NAMALWA (cell line): ENCODE measurements around the gene TMEM80.
"Not testable (repeated sequence)": the region's sequence is repeated elsewhere in the genome, so short reads cannot be mapped to it uniquely, and the experiment has no call there.

Source experiments
- DNase-seq: peaks from one replicate; pipeline ENCODE4 v3.0.0-alpha.2; 2015; ENCODE audit warnings: low spot score

Gene TMEM80

GRCh38 chr11:721247-721740 is 25.7 kb downstream of the TMEM80 start:
- peak; percentile 81 for DNase-seq

DNA sequence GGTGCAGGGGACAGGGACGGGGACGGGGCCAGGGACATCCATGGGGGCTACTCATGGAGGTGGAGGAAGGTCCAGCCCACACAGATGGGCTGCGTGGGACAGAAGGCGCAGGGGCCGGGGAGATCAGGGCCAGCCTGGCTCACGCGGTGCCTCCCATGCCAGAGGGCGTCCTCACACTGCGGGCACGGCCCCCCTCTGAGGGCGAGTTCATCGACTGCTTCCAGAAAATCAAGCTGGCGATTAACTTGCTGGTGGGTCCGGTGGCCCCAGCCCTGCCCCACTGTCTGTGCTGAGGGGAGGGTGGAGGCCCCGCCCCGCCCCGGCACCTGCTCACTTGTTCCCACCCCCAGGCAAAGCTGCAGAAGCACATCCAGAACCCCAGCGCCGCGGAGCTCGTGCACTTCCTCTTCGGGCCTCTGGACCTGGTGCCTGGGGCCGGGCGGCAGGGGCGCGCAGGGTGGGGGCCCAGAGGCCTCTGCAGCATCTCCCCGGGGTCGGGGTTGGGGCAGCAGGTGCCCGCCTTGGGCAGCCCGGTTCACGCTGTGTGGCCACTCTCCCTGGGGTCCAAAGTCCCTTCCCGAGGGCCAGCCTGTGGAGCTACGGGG is 26.2 kb downstream of the TMEM80 start:
- DNase-seq: peak; percentile 92

GRCh38 chr11:722346-722811 is 26.8 kb downstream of the TMEM80 start:
- DNase-seq: no peak

DNA sequence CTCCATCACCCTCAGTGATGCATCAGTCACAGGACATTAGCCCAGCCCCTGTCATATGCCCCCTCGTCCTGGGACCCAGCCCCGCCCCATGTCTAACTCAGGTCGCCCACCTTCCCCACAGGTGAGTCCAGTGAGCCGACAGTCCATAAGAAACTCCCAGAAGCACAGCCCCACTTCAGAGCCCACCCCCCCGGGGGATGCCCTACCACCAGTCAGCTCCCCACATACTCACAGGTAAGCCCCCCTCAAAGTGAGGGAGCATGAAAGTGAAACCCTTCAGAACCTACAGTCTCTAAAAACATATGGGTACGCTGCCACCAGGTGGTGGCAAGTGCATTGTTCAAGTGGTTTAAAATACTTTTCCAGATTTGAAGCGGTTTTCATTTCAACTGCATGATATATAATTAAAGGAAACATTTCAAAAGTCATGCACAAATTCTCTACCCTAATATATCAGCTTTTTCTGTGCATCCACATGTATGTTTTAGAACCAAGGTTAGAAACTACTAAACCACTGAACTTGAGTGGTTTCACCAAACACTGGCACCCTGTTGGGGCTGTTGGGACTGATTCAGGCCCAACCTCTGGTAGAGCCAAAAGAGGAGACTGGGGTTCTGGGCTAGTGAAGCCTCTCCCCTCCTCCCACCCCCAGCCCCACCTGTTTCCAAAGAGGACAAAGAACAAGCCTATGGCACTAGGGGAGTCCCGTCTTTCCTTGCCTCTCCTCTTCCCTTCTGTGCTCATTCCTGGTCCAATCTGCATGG is 27.7 kb downstream of the TMEM80 start:
- DNase-seq: peak; percentile 84

- no peak for DNase-seq
Measured at GRCh38 chr11:724049-724777, 28.6 kb downstream of the TMEM80 start.

GRCh38 chr11:724778-725386 is 29.3 kb downstream of the TMEM80 start:
- DNase-seq: no peak

DNA sequence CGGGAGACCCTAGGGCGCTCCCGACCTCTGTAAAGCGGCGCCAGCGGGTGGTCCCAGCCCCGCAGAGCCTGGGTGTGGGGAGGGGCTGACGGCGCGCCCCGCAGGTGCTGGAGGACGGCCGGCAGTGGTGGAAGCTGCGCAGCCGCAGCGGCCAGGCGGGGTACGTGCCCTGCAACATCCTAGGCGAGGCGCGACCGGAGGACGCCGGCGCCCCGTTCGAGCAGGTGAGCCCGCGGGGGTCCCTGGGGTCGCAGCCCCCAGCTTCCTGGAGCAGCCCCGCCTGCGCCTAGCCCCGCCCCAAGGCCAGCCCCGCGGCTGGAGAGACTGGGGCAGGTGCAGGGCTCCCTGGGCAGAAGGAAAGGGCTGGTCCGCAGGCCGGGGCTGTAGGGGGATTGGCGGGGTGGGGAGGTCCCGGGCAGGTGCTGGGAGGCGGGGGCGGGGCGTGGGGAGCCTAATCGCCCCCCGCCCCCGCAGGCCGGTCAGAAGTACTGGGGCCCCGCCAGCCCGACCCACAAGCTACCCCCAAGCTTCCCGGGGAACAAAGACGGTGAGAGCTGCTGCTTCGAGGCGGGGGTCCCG is 30.1 kb downstream of the TMEM80 start:
- DNase-seq: peak; percentile 34

DNA sequence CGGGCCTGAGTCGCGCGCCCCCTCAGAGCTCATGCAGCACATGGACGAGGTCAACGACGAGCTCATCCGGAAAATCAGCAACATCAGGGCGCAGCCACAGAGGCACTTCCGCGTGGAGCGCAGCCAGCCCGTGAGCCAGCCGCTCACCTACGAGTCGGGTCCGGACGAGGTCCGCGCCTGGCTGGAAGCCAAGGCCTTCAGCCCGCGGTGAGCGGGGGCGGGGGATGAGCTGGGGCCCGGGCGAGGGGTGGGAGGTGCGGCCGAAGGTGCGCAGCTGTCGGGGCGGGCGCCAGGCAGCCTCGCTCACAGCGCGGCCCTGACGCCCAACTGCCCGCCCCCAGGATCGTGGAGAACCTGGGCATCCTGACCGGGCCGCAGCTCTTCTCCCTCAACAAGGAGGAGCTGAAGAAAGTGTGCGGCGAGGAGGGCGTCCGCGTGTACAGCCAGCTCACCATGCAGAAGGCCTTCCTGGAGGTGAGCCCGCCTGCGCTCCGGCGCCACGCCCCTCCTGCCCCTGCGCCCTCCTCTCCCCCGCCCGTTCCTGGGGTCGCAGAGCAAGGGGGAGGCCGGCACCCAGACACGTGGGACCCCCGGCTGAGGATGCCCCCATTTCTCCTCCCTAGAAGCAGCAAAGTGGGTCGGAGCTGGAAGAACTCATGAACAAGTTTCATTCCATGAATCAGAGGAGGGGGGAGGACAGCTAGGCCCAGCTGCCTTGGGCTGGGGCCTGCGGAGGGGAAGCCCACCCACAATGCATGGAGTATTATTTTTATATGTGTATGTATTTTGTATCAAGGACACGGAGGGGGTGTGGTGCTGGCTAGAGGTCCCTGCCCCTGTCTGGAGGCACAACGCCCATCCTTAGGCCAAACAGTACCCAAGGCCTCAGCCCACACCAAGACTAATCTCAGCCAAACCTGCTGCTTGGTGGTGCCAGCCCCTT is 30.9 kb downstream of the TMEM80 start:
- peak; percentile 71 for DNase-seq

- no peak for DNase-seq
Measured at GRCh38 chr11:727281-727701, 31.7 kb downstream of the TMEM80 start.

GRCh38 chr11:727859-728748 is 32.5 kb downstream of the TMEM80 start:
- DNase-seq: peak; percentile 84

DNA sequence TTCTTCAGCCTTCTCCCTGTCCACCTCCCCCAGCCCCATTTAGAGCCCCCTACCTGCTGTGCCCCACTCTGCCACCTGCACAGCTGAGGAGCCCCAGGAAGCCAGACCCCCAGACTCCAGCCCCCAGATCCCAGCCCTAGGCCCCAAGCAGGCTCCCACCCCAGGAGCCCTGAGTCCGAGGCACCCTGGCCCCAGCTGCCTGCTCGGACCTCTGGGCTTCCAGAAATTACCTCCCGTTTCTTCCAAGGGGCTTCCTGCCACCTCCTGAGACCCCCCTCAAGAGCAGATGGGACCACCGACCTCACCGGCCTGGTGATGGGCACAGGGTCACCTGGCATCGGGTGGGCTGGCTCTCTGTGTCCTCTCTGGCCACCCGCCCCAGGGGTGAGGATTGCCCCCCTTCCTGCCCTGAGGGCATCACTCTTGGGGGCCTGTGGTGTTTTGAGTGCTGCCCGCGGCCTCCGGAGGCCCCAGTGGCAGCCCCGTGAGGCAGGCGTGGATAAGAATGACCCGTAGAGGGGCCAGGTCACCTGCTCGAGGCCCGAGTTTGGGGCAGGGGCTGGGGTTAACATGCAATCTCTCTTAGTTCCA is 33.4 kb downstream of the TMEM80 start:
- no peak for DNase-seq

DNA sequence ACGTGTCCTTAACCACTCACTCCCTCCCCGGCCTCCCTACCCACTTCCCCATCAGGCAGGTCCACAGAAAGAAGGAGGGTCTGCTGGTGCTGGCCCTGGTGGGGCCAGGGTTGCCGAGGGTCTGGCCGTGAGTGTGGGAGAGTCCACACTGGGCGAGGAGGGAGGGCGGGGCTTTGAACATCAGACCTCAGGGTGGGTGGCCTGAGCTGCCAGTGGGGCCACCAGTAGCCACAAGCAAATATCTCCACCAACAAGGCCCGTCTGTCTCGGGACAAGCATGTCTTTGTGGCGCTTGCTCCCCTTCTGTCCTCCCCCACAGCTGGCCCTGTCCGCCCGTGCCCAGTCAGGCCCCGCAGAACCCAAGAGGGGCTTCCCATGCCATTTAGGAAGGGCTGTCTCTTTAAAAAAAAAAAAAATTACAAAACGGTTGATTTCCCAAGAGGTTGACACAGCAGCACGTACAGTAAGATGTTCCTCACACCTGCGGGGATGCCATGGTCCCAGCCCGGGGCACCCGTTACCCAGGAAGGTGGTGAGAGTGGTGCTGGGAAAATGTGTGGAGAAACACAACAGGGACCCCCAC is 34.0 kb downstream of the TMEM80 start:
- DNase-seq: no peak

DNA sequence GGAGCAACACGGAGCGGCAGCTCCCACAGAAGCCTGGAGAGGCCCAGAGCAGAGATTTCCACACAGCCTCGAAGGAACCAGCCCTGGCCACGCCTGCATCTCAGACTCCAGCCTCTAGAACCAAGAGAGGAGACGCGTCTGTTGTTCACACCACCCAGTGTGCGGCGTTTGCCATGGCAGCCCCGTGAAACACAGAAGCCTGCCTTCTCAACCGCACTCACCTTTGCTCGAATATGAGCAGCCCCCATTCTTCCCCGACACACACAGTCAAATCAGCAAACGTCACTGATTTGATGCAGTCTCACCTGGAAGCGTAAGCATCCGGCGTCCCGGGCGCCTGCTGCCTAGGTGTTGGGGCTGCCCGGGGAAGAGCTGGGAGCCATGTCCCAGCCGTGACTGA is 37.5 kb downstream of the TMEM80 start:
- no peak for DNase-seq

DNA sequence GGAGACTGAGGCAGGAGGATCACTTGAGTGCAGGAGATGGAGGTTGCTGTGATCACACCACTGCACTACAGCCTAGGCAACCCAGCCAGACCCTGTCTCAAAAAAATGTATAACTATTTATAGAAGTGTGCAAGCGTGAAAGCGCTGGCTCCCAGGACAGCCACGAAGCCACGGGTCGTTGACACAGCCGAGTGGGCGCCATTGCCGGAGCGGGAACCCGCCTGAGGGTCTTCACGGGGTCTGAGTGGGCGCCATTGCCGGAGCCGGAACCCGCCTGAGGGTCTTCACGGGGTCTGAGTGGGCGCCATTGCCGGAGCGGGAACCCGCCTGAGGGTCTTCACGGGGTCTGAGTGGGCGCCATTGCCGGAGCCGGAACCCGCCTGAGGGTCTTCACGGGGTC is 38.9 kb downstream of the TMEM80 start:
- DNase-seq: not testable (repeated sequence)

DNA sequence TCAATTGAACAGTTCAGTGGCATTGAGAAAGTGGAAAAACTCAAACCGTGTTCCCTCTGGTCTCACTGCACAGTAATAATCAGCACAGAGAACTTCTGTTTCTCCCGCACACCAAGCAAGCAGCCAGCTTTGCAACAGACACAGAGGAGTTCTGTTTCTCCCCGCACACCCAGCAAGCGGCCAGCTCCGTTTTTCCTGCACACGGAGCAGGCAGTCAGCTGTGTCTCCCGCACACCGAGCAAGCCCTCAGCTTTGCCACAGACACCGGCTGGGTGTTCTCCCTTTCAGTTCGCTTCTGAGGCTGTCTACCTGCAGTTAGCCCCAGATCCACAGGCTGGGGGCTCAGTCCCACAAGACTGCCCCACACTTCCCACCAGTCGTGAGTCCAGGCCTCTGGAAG is 41.8 kb downstream of the TMEM80 start:
- no peak for DNase-seq

DNA sequence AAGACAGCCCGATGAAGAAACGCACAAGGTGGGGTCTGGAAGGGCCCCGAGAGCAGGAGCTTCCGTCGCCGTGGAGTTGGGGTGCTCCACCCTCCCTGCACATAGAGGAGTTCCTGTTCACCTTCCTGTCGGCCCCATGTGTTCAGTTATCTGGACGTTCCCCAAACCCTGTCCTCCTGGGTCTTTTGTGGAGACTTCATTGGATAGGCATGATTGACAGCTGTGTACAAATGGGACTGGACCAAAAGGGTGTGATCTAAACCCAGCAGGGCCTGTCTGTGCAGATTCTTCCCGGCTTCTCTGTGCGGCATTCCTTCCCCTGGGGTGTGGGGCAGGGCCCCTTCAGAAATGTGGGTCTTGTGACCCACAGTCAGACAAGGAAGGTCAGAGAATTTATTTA is 42.3 kb downstream of the TMEM80 start:
- DNase-seq: not testable (repeated sequence)

DNA sequence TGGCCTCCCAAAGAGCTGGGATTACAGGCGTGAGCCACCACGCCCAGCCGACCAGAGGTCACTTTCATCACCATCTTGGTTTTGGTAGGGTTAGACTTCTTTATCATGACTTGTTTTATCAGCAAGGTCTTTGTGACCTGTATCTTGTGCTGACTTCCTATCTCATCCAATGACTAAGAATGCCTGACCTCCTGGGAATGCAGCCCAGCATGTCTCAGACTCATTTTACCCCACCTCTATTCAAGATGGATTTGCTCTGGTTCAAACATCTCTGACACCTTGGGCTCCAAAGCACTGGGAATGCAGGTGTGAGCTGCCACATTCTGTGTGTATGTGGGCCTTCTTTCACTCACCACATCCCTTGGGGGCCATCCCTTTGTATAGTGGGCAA is 46.5 kb downstream of the TMEM80 start:
- no peak for DNase-seq

DNA sequence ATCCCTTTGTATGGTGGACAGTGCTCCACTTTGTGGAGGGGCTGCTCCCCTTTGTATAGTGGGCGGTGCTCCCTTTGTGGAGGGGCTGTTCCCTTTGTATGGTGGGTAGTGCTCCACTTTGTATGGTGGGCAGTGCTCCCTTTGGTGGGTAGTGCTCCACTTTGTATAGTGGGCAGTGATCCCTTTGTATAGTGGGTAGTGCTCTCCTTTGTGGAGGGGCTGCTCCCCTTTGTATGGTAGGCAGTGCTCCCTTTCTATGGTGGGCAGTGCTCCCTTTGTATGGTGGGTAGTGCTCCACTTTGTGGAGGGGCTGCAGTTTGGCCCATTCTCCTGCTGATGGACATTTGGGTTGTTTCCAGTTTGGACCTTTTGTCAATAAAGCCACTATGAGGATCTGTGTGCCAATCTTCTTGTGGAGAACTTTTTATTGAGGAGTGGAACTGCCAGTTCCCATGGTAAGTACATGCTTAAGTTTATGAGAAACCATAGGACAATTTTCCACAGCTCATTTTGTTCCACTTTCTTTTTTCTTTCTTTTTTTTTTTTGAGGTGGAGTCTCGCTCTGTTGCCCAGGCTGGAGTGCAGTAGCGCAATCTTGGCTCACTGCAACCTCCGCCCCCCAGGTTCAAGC is 47.1 kb downstream of the TMEM80 start:
- no peak for DNase-seq

GRCh38 chr11:745428-745827 is 49.8 kb downstream of the TMEM80 start:
- no peak for DNase-seq
